Fibroblast of villous mesenchyme (primary cell): ENCODE data around the gene MRPL23. TPM values are rescaled to one million over a fixed set of nuclear protein-coding genes. Genes with fewer than 3 reads are reported as not detected.

ENCODE experiments used
- DNase-seq: peaks from one replicate; pipeline ENCODE4 v3.0.0-alpha.2; 2010; ENCODE audit warnings: low read depth
- H3K4me3 ChIP-seq: 2 replicates; pipeline ENCODE4 v1.5.1; 2011; ENCODE audit warnings: low read depth, mild to moderate bottlenecking, low read length
- total RNA-seq: library from RNA; depleted of rRNA; stranded (reverse); fragments of >200 nt; gene quantifications from 2 replicates; pipeline ENCODE4 v1.2.3, GENCODE V29; 2012
- TF ChIP-seq, protein P1 (sequence below): IDR thresholded peaks from 2 replicates; pipeline ENCODE4 v1.5.1; 2012; ENCODE audit warnings: low read depth, mild to moderate bottlenecking, low read length; ENCODE audit not compliant: insufficient read depth

MRPL23 gene
- total RNA-seq, 1 donor: 107 TPM

GRCh38 chr11:1921574-1922141 is 25.5 kb upstream of the MRPL23 start:
- TF ChIP-seq, protein P1, sequence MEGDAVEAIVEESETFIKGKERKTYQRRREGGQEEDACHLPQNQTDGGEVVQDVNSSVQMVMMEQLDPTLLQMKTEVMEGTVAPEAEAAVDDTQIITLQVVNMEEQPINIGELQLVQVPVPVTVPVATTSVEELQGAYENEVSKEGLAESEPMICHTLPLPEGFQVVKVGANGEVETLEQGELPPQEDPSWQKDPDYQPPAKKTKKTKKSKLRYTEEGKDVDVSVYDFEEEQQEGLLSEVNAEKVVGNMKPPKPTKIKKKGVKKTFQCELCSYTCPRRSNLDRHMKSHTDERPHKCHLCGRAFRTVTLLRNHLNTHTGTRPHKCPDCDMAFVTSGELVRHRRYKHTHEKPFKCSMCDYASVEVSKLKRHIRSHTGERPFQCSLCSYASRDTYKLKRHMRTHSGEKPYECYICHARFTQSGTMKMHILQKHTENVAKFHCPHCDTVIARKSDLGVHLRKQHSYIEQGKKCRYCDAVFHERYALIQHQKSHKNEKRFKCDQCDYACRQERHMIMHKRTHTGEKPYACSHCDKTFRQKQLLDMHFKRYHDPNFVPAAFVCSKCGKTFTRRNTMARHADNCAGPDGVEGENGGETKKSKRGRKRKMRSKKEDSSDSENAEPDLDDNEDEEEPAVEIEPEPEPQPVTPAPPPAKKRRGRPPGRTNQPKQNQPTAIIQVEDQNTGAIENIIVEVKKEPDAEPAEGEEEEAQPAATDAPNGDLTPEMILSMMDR: no peak
- H3K4me3 ChIP-seq: no peak overlapping the region
- no peak for DNase-seq

GRCh38 chr11:1922481-1923081 is 24.6 kb upstream of the MRPL23 start:
- DNase-seq: no peak
- H3K4me3 ChIP-seq: no peak overlapping the region
- TF ChIP-seq, protein P1: no peak

DNA sequence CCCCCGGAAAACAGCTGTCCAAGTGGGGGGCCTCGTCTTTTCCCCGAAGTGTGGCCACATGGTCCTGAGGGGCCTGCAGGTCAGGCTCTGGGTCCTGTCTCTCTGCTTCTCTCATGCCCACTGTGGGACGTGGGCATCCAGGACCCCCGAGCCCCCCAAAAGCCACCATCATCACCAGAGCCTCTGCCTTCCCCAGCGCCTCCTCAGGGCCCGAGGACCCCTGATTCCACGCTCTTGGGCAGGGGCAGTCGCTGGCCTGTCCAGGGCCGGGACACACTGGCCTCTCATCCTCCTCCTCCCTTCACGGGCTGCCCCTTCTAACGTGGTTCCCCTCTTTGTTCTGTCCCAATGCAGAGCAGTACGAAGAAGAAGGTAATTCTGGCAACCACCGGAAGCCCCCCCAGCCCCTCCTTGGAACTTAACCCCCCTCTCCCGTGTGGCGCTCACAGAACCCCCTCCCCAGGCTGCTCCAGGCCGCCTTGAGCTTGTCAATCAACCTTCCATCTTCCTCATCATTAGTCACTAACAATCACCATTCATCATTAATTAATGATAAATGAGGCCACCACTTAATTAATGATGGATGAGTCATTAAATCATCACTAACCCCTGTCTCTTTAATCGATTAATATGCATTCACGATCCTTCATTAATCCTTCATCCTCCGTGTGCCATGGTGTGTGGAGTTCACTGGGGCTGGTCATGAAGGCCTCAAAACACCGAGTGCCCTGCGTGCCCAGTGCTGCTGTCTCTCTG is 23.8 kb upstream of the MRPL23 start:
- no peak for DNase-seq
- no peak overlapping the region for H3K4me3 ChIP-seq
- TF ChIP-seq, protein P1: no peak

- no peak for DNase-seq
- TF ChIP-seq, protein P1: no peak
- no peak overlapping the region for H3K4me3 ChIP-seq
These were observed 23.0 kb upstream of the MRPL23 start for GRCh38 chr11:1924181-1924580.

- TF ChIP-seq, protein P1: no peak
- DNase-seq: no peak
- no peak overlapping the region for H3K4me3 ChIP-seq
These were observed 22.3 kb upstream of the MRPL23 start for GRCh38 chr11:1924646-1925372.

DNA sequence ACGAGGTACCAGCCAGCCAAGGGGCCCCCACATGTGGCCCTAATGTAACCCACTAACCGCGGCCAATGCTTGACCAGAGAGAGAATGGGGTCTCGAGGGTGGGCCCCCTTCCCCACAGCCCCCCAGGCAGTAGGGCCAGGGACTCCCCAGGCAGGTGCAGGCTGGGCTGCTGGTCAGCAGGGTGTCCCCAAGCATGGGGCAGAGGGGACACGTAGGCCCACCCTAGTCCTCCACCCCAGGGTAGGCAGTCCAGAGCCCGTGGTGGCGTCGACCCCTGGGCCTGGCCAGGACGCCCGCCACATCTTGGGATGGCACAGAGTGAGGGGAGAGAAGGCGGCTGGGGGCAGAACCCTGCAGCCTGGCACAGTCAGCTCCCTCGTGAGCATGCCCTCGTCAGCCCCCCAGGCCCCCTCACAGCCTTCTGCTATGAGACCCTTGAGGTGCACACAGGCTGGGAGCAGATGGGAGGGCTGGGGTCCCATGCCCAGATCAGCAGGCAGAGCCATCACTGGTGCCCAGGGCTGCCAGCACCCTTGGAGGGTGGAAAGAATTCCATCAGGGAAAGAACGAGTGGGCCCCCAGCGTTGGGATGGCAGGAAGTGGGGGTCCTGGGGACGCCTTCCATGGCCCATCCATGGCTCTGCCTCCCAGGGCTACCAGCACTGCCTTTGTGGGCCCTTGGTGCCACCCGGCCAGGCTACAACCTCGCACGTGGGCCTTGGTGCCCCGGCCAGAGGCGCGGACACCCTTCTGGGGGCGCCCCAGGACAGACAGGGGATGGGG is 21.6 kb upstream of the MRPL23 start:
- no peak overlapping the region for H3K4me3 ChIP-seq
- TF ChIP-seq, protein P1: no peak
- no peak for DNase-seq
